HG03442 (cell line): Measurements from ENCODE around the gene EPC2.
A peak's percentile ranks its signal among the peaks of the same experiment; 100 is the strongest.
"Not testable (repeated sequence)": the region's sequence is repeated elsewhere in the genome, so short reads cannot be mapped to it uniquely, and the experiment has no call there.

Source experiments
- ATAC-seq: cut with Tn5 transposase; IDR thresholded peaks from one replicate; pipeline ENCODE4 v1.9.1; 2021; ENCODE audit warnings: mild to moderate bottlenecking, moderate library complexity; ENCODE audit not compliant: unreplicated experiment

EPC2 gene

GRCh38 chr2:148721520-148721931, 77.0 kb downstream of the EPC2 start:
- no peak for ATAC-seq

- ATAC-seq, result no peak
These were observed 77.6 kb downstream of the EPC2 start for GRCh38 chr2:148721991-148722777.

- no peak for ATAC-seq
These were observed 81.0 kb downstream of the EPC2 start for GRCh38 chr2:148725564-148725963.

GRCh38 chr2:148726228-148726627, 81.7 kb downstream of the EPC2 start:
- ATAC-seq, result peak; percentile 67

- ATAC-seq, result no peak
These were observed 85.5 kb downstream of the EPC2 start for GRCh38 chr2:148730085-148730484.

GRCh38 chr2:148737742-148738141, 93.2 kb downstream of the EPC2 start:
- no peak for ATAC-seq

- ATAC-seq, result no peak
These were observed 95.0 kb downstream of the EPC2 start for GRCh38 chr2:148739454-148740105.

GRCh38 chr2:148742373-148742772, 97.8 kb downstream of the EPC2 start:
- ATAC-seq, result no peak

- no peak for ATAC-seq
These were observed 100.8 kb downstream of the EPC2 start for GRCh38 chr2:148745151-148745851.

GRCh38 chr2:148746973-148747372, 102.4 kb downstream of the EPC2 start:
- no peak for ATAC-seq

- ATAC-seq, result no peak
These were observed 107.4 kb downstream of the EPC2 start for GRCh38 chr2:148751907-148752306.

GRCh38 chr2:148752977-148753376, 108.4 kb downstream of the EPC2 start:
- no peak for ATAC-seq

GRCh38 chr2:148754864-148755263, 110.3 kb downstream of the EPC2 start:
- no peak for ATAC-seq

- no peak for ATAC-seq
These were observed 111.9 kb downstream of the EPC2 start for GRCh38 chr2:148756292-148756975.

- ATAC-seq, result no peak
These were observed 120.3 kb downstream of the EPC2 start for GRCh38 chr2:148764815-148765214.

GRCh38 chr2:148770047-148770446, 125.5 kb downstream of the EPC2 start:
- ATAC-seq, result no peak

- ATAC-seq, result no peak
These were observed 137.0 kb downstream of the EPC2 start for GRCh38 chr2:148781544-148781943.

GRCh38 chr2:148789059-148789458, 144.5 kb downstream of the EPC2 start:
- ATAC-seq, result no peak

GRCh38 chr2:148790172-148790571, 145.6 kb downstream of the EPC2 start:
- ATAC-seq, result not testable (repeated sequence)

- no peak for ATAC-seq
These were observed 150.0 kb downstream of the EPC2 start for GRCh38 chr2:148794558-148794957.
